ENCODE data around the gene LHFPL2. TPM values are rescaled to one million over a fixed set of nuclear protein-coding genes. Genes with fewer than 3 reads are reported as not detected.

LHFPL2 gene
- 37.5 and 38.3 TPM in 2 replicates for total RNA-seq

GRCh38 chr5:78648359-78649210, at the start of gene LHFPL2:
Gene LHFPL2, minus strand, starts transcription at chr5:78648772. Its CDS starts 138,559 bp downstream, at chr5:78510213.

